Testis (tissue), 2 donors: Measurements from ENCODE around the gene SLC12A3.

Source experiments
- POLR2A ChIP-seq: fragments of 450-650 bp; IDR thresholded peaks from one replicate; pipeline ENCODE4 v1.6.1; 2017; ENCODE audit warnings: antibody characterized with exemption, mild to moderate bottlenecking, moderate library complexity
- TF ChIP-seq, protein P1 (sequence below), 3 experiments: fragments of 450-650 bp in 2 of 3; fragments of 200-600 bp in 1 of 3; sonication (generic) in 1 of 3; IDR thresholded peaks; one replicate each; pipeline ENCODE4 v1.5.1; 2016 to 2019; ENCODE audit warnings: antibody characterized with exemption in 3 of 3, mild to moderate bottlenecking in 2 of 3, moderate library complexity in 1 of 3

DNA sequence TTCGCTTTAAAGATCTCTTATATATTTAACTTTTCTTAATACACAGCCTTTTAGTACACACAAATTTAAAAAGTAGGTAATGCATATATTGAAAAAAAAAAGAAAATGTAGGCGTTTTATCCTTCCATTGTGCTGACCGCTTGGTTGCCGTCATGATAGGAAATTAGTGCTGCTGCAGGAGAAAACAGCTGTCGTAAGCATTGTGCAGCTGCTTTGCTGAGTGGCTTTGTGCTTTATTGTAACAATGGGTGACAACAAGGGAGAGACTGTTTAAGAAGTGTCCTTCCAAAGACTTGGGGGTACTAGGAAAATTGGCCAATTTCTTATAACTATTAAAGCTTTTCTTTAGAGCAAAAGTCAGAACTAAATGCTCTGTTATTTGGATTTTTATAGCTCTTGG is 71.9 kb downstream of the SLC12A3 start:
- TF ChIP-seq, protein P1, sequence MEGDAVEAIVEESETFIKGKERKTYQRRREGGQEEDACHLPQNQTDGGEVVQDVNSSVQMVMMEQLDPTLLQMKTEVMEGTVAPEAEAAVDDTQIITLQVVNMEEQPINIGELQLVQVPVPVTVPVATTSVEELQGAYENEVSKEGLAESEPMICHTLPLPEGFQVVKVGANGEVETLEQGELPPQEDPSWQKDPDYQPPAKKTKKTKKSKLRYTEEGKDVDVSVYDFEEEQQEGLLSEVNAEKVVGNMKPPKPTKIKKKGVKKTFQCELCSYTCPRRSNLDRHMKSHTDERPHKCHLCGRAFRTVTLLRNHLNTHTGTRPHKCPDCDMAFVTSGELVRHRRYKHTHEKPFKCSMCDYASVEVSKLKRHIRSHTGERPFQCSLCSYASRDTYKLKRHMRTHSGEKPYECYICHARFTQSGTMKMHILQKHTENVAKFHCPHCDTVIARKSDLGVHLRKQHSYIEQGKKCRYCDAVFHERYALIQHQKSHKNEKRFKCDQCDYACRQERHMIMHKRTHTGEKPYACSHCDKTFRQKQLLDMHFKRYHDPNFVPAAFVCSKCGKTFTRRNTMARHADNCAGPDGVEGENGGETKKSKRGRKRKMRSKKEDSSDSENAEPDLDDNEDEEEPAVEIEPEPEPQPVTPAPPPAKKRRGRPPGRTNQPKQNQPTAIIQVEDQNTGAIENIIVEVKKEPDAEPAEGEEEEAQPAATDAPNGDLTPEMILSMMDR (IDR thresholded peaks at IDR 0.05) = no peak
- TF ChIP-seq POLR2A = no peak
